Ishikawa (cell line): ENCODE data around the gene LY86.

Source experiments
- CREB1 ChIP-seq: IDR thresholded peaks from 2 replicates; pipeline ENCODE4 v1.6.1; 2012; ENCODE audit warnings: low read depth
- EGR1 ChIP-seq: IDR thresholded peaks from 2 replicates; pipeline ENCODE4 v1.6.1; 2012
- EP300 ChIP-seq: IDR thresholded peaks from 2 replicates; pipeline ENCODE4 v1.6.1; 2012; ENCODE audit warnings: borderline replicate concordance
- FOXM1 ChIP-seq: IDR thresholded peaks from 2 replicates; pipeline ENCODE4 v1.6.1; 2012; ENCODE audit warnings: low read depth, borderline replicate concordance
- TEAD4 ChIP-seq: IDR thresholded peaks from 2 replicates; pipeline ENCODE4 v1.6.1; 2012
- TF ChIP-seq, protein P1 (sequence below): IDR thresholded peaks from 2 replicates; pipeline ENCODE4 v1.6.1; 2012

DNA sequence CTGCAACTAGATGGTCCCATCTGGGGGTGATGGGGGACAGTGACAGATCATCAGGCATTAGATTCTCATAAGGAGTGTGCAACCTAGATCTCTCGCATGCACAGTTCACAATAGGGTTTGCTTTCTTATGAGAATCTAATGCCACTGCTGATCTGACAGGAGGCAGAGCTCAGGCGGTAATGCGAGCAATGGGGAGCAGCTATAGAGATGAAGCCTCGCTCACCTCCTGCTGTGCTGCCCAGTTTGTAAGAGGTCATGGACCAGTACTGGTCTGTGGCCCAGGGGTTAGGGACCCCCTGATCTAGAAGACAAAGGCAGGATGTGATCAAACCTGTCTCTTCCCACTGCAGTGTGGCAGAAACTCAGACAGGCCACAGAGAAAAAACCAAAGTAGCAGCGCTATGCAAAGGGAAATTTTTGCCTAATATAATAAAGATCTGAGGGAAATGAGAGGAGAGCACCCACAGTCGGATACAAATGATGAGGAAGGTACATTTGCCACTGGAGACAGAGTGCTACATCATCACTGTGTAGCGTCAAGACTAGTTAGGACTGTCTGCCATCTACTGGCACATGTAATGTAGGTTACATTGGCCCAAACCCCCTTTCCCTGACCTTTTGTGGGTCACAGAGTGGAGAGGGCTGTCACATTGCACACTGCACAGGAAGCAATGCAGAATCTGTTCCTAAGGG lies 4.1 kb upstream of the LY86 start:
- TF ChIP-seq EP300 (no peak), TEAD4 (no peak), CREB1 (no peak), FOXM1 (no peak), EGR1 (no peak)
- TF ChIP-seq, protein P1, sequence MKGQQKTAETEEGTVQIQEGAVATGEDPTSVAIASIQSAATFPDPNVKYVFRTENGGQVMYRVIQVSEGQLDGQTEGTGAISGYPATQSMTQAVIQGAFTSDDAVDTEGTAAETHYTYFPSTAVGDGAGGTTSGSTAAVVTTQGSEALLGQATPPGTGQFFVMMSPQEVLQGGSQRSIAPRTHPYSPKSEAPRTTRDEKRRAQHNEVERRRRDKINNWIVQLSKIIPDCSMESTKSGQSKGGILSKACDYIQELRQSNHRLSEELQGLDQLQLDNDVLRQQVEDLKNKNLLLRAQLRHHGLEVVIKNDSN, result no peak
